MM.1S (cell line): ENCODE measurements around the gene RNU6-1.

Experiments
- EZH2 ChIP-seq: fragments of 300-600 bp; sonication (generic); optimal IDR thresholded peaks from 2 replicates; pipeline ENCODE3; 2017; ENCODE audit warnings: low read depth, mild to moderate bottlenecking, antibody characterized with exemption, low read length, mixed read lengths
- EZH2phosphoT487 ChIP-seq: fragments of 300-600 bp; sonication (generic); IDR thresholded peaks from 2 replicates; pipeline ENCODE4 v1.6.1; 2018; ENCODE audit warnings: antibody characterized with exemption, low read length
- TF ChIP-seq, protein P1 (sequence below): fragments of 300-600 bp; sonication (generic); IDR thresholded peaks from 2 replicates; pipeline ENCODE4 v1.5.1; 2016; ENCODE audit warnings: antibody characterized with exemption, low read length, mixed read lengths

GRCh38 chr15:67841513-67841762 is 1.6 kb upstream of the RNU6-1 start:
- TF ChIP-seq, protein P1, sequence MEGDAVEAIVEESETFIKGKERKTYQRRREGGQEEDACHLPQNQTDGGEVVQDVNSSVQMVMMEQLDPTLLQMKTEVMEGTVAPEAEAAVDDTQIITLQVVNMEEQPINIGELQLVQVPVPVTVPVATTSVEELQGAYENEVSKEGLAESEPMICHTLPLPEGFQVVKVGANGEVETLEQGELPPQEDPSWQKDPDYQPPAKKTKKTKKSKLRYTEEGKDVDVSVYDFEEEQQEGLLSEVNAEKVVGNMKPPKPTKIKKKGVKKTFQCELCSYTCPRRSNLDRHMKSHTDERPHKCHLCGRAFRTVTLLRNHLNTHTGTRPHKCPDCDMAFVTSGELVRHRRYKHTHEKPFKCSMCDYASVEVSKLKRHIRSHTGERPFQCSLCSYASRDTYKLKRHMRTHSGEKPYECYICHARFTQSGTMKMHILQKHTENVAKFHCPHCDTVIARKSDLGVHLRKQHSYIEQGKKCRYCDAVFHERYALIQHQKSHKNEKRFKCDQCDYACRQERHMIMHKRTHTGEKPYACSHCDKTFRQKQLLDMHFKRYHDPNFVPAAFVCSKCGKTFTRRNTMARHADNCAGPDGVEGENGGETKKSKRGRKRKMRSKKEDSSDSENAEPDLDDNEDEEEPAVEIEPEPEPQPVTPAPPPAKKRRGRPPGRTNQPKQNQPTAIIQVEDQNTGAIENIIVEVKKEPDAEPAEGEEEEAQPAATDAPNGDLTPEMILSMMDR: no peak
- TF ChIP-seq EZH2phosphoT487: no peak
- no peak for TF ChIP-seq EZH2
